ENCODE results near the gene VPS37C.

- TF ChIP-seq CTCF (conservative IDR thresholded peaks at IDR 0.05; ENCODE audit: low read depth, low read length) = no peak
- no peak for TF ChIP-seq EZH2 (IDR thresholded peaks at IDR 0.05; ENCODE audit: borderline replicate concordance, low read depth, low read length, poor library complexity, severe bottlenecking)
These were observed 45.6 kb downstream of the VPS37C start for GRCh38 chr11:61115498-61116224.

Data from A673 (cell line).